A549 (cell line): ENCODE measurements around the gene CFAP68.

Experiments used
- BCL3 ChIP-seq: fragments of >200 bp; sonication (Bioruptor Twin); formaldehyde crosslinking; IDR thresholded peaks from 3 replicates; pipeline ENCODE4 v1.6.1; 2016
- CTCF ChIP-seq: fragments of >200 bp; sonication (Bioruptor Twin); formaldehyde crosslinking; IDR thresholded peaks from 3 replicates; pipeline ENCODE4 v1.5.1; 2016
- EP300 ChIP-seq, 2 experiments: fragments of >200 bp; sonication (Bioruptor Twin); formaldehyde crosslinking; IDR thresholded peaks; 2 replicates in 1 of 2; 3 replicates in 1 of 2; pipeline ENCODE4 v1.6.1; 2016 to 2017
- HOXA7 ChIP-seq: fragments of 250-450 bp; sonication (Bioruptor Pico); IDR thresholded peaks from 2 replicates; pipeline ENCODE4 v1.5.0; 2020; ENCODE audit warnings: mild to moderate bottlenecking, moderate library complexity
- MAX ChIP-seq: IDR thresholded peaks from 2 replicates; pipeline ENCODE4 v1.6.1; 2012
- NR3C1 ChIP-seq: fragments of >200 bp; sonication (Bioruptor Twin); formaldehyde crosslinking; IDR thresholded peaks from 3 replicates; pipeline ENCODE4 v1.6.1; 2017
- REST ChIP-seq: fragments of 200-600 bp; sonication (generic); IDR thresholded peaks from 2 replicates; pipeline ENCODE4 v1.6.1; 2016; ENCODE audit warnings: antibody characterized with exemption, mild to moderate bottlenecking, moderate library complexity
- SMC3 ChIP-seq: fragments of >200 bp; sonication (Bioruptor Twin); formaldehyde crosslinking; IDR thresholded peaks from 3 replicates; pipeline ENCODE4 v1.6.1; 2018; ENCODE audit warnings: inconsistent platforms
- TP53 ChIP-seq: fragments of 250-450 bp; sonication (Bioruptor Pico); IDR thresholded peaks from 2 replicates; pipeline ENCODE4 v1.5.0; 2021; ENCODE audit warnings: mild to moderate bottlenecking, moderate library complexity
- ZC3H11A ChIP-seq: fragments of 450-650 bp; IDR thresholded peaks from 2 replicates; pipeline ENCODE4 v1.6.1; 2014; ENCODE audit warnings: antibody characterized with exemption, mild to moderate bottlenecking
- ZSCAN20 ChIP-seq: fragments of 250-450 bp; sonication (Bioruptor Pico); IDR thresholded peaks from 2 replicates; pipeline ENCODE4 v1.8.0; 2022; ENCODE audit warnings: mild to moderate bottlenecking, moderate library complexity

- TF ChIP-seq EP300 (IDR thresholded peaks at IDR 0.05) = no peak
- TF ChIP-seq CTCF = no peak
- TF ChIP-seq TP53 (CRISPR knock-in tag) = no peak
- no peak for TF ChIP-seq HOXA7
- no peak for TF ChIP-seq ZSCAN20 (CRISPR knock-in tag)
- no peak for TF ChIP-seq BCL3
- TF ChIP-seq REST = no peak
- no peak for TF ChIP-seq ZC3H11A
- no peak for TF ChIP-seq MAX
- no peak for TF ChIP-seq NR3C1
- no peak for TF ChIP-seq SMC3
Measured at GRCh38 chr11:111908639-111909305, 29.4 kb downstream of the CFAP68 start.
